ENCODE measurements around the gene DCAF11.

DNA sequence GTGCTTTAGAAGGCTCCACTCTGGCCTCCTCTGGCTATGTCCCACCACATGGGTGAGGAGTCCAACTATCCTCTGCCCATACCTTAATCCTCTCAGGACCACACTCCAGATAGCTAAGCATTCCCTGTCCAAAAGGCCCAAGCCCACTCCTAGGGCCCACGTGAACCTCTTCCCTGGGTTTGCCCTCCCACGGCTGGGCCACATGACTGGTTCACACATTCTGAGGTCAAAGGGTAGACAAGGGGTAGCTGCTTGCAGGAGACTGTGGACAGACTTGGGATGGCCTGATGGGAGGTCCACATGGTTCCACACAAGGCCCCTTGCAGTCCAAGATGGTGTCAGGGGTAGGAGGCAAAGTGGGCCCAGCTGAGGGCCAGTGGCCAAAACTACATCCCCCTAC, 26.5 kb upstream of the DCAF11 start:
- TF ChIP-seq MBD4 (IDR thresholded peaks at IDR 0.05; ENCODE audit: borderline replicate concordance, low read length) (no peak), NR2C2 (CRISPR knock-in tag; IDR thresholded peaks at IDR 0.05; ENCODE audit: borderline replicate concordance) (peak; percentile 65; the same call in 1 of the 2 replicates)
